ENCODE results near the gene BORCS6. TPM values are rescaled to one million over a fixed set of nuclear protein-coding genes. Genes with fewer than 3 reads are reported as not detected.
A peak's percentile ranks its signal among the peaks of the same experiment; 100 is the strongest.

Gene BORCS6
- total and polyA plus RNA-seq, 9 of the 15 experiments (the other 6 are each of a cell fraction or from before 2014, with no cell fraction given) = 0.01 to 7.4 (median 2.3) TPM

DNA sequence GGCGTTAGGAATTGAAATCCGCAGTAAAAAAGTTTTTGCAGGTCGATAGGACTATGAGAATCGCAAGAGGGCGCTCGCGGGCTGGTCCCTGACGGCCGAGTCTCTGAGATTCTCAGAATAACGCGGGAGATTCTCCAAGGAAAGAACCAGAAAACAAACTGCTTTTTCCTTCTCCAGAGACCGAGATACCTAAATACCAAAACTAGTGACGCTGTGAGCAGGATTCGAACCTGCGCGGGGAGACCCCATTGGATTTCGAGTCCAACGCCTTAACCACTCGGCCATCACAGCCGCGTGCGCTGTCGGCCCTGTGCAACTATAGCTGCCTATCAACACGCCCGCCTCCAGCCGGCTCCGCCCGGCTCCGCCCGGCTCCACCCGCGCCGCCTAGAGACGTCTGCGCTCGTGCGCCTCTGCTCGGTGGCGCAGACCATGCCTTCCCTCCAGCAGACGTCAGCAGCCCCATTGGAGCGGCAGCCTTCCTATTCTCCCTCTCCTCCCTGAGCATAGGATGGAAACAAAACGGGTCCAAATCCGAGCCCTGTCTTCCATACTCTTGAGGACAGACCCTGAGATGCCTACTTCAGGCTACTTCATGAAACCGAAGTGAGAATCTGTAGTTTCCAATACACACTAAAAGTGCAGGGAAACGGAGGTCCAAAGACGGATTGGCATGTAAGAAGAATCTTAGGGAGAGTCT lies 51.2 kb downstream of the BORCS6 start (continued):
- no peak for TF ChIP-seq PBX2 (CRISPR knock-in tag; IDR thresholded peaks at IDR 0.05; ENCODE audit: low read depth)
- no peak for TF ChIP-seq PBX2 (tag; conservative IDR thresholded peaks at IDR 0.05; ENCODE audit: low read depth)
- 0 out of 2 replicates have a peak, but pooled peaks have one; percentile 24 for TF ChIP-seq FOXP4 (CRISPR knock-in tag; IDR thresholded peaks at IDR 0.05; ENCODE audit: borderline replicate concordance)
- no peak for TF ChIP-seq MCM7 (IDR thresholded peaks at IDR 0.05)
- TF ChIP-seq POLR3A (IDR thresholded peaks at IDR 0.05; ENCODE audit: borderline replicate concordance, extremely low read depth, insufficient read depth, insufficient read length) = peak; percentile 81
- TF ChIP-seq CHCHD3 (CRISPR knock-in tag; IDR thresholded peaks at IDR 0.05) = no peak
- no peak for TF ChIP-seq ZKSCAN8 (CRISPR knock-in tag; IDR thresholded peaks at IDR 0.05)
- TF ChIP-seq RAD21 (CRISPR knock-in tag; conservative IDR thresholded peaks at IDR 0.05 in 1 of 2, IDR thresholded peaks at IDR 0.05 in 1 of 2) = peak; percentile 75 to 77
- TF ChIP-seq BACH1 (tag; IDR thresholded peaks at IDR 0.05) = peak; percentile 61; the same call in 1 of the 2 replicates
- TF ChIP-seq, protein P1, sequence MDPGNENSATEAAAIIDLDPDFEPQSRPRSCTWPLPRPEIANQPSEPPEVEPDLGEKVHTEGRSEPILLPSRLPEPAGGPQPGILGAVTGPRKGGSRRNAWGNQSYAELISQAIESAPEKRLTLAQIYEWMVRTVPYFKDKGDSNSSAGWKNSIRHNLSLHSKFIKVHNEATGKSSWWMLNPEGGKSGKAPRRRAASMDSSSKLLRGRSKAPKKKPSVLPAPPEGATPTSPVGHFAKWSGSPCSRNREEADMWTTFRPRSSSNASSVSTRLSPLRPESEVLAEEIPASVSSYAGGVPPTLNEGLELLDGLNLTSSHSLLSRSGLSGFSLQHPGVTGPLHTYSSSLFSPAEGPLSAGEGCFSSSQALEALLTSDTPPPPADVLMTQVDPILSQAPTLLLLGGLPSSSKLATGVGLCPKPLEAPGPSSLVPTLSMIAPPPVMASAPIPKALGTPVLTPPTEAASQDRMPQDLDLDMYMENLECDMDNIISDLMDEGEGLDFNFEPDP (CRISPR knock-in tag; IDR thresholded peaks at IDR 0.05) = no peak
- no peak for TF ChIP-seq NR4A1 (CRISPR knock-in tag; IDR thresholded peaks at IDR 0.05)
- TF ChIP-seq NR4A1 (tag; IDR thresholded peaks at IDR 0.05) = no peak
- TF ChIP-seq POLR2G (IDR thresholded peaks at IDR 0.05; ENCODE audit: low read depth, low read length) = peak; percentile 85
- no peak for TF ChIP-seq TFAM (CRISPR knock-in tag; conservative IDR thresholded peaks at IDR 0.05)
- TF ChIP-seq BRCA1 (IDR thresholded peaks at IDR 0.05) = no peak
- no peak for TF ChIP-seq BRCA1 (CRISPR knock-in tag; IDR thresholded peaks at IDR 0.05)
- TF ChIP-seq, protein P2, sequence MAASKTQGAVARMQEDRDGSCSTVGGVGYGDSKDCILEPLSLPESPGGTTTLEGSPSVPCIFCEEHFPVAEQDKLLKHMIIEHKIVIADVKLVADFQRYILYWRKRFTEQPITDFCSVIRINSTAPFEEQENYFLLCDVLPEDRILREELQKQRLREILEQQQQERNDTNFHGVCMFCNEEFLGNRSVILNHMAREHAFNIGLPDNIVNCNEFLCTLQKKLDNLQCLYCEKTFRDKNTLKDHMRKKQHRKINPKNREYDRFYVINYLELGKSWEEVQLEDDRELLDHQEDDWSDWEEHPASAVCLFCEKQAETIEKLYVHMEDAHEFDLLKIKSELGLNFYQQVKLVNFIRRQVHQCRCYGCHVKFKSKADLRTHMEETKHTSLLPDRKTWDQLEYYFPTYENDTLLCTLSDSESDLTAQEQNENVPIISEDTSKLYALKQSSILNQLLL (CRISPR knock-in tag; IDR thresholded peaks at IDR 0.05; ENCODE audit: borderline replicate concordance) = no peak
- no peak for TF ChIP-seq ZNF311 (CRISPR knock-in tag; IDR thresholded peaks at IDR 0.05)
- TF ChIP-seq ZNF384 (IDR thresholded peaks at IDR 0.05; ENCODE audit: low read depth, low read length) = no peak
- TF ChIP-seq FIP1L1 (IDR thresholded peaks at IDR 0.05; ENCODE audit: low read depth, low read length, poor library complexity, severe bottlenecking) = peak; percentile 29
- no peak for TF ChIP-seq POLR2B (IDR thresholded peaks at IDR 0.05; ENCODE audit: low read depth, partially characterized antibody)
